GM19468 (cell line): ENCODE measurements around the gene FAM3D.

Experiments used
- ATAC-seq: cut with Tn5 transposase; IDR thresholded peaks from one replicate; pipeline ENCODE4 v1.9.1; 2021; ENCODE audit warnings: mild to moderate bottlenecking, moderate library complexity, moderate number of reproducible peaks; ENCODE audit not compliant: unreplicated experiment; ENCODE audit errors: extremely low read depth

Gene FAM3D

DNA sequence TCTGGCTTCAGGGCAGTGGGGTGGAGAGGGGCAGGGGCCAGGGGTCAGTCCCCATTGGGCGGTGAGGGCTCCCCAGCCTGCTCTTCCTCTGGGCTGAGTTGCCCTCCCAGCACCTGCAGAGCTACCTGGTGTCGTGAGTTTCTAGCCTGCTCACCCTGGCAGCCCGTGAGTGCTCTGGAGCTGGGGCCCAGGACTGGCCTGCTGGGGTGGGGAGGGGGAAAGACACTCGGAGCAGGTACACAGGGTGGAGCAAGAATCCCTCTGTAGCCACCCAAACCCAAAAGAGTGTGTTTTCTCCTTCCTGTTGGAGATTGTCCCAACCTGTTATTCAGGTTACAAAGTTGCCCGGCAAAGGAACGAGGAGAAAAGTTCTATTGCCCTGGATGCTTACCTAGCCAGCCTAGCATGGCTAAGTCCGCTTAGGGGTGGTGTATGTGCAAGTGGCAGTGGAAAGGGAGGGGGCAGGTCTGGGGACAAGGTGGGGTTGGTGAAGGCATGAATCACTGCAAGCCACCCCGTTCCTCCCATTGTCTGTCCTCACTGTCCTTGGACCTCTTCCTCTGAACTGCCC is 8.9 kb downstream of the FAM3D start:
- no peak for ATAC-seq

DNA sequence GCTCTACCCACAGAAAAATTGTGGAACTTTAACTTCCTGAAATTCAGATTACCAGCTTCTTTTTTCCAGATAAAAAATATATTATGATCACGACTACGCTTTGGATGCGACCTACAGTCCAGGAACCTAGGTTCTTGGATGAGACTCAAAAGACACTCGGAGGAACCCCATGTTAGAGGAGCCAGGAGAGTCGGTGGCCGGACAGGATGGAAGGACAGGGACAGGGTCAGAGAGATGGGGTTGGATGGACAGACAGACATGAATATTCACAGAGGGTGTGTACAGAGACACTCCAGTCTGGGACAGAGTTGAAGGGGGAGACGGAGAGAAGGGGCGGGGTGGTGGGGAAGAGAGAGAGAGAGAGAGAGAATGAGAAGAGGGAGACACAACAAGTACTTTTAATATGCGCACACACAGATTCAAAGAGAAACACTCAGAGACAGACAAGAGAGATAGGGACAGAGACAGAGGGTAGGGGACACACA is 9.5 kb downstream of the FAM3D start:
- no peak for ATAC-seq

GRCh38 chr3:58656631-58657030 is 9.9 kb downstream of the FAM3D start:
- ATAC-seq = no peak

GRCh38 chr3:58654466-58654865 is 12.1 kb downstream of the FAM3D start:
- no peak for ATAC-seq

DNA sequence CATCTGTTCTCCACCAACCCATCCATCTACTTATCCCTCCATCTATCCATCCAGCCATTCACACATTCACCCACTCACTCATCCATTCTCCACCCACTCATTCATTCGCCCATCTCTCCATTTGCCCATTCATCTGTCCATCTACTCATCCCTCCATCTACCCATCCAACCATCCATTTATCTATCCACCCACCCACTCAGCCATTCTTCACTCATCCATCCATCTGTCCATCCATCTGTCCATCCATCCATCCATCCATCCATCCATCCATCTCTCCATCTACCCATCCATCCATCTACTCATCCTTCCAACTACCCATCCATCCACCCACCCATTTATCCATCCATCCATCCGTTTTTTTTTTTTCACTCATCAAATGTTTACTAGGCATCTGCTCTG is 13.9 kb downstream of the FAM3D start:
- no peak for ATAC-seq

GRCh38 chr3:58651276-58651675 is 15.3 kb downstream of the FAM3D start:
- ATAC-seq = no peak

- ATAC-seq = no peak
These were observed 19.0 kb downstream of the FAM3D start for GRCh38 chr3:58647381-58648141.

GRCh38 chr3:58646503-58646902 is 20.1 kb downstream of the FAM3D start:
- ATAC-seq = no peak

GRCh38 chr3:58645726-58646125 is 20.8 kb downstream of the FAM3D start:
- ATAC-seq = no peak

- no peak for ATAC-seq
These were observed 23.7 kb downstream of the FAM3D start for GRCh38 chr3:58642846-58643245.

GRCh38 chr3:58640700-58641372 is 25.7 kb downstream of the FAM3D start:
- peak; percentile 68 for ATAC-seq

DNA sequence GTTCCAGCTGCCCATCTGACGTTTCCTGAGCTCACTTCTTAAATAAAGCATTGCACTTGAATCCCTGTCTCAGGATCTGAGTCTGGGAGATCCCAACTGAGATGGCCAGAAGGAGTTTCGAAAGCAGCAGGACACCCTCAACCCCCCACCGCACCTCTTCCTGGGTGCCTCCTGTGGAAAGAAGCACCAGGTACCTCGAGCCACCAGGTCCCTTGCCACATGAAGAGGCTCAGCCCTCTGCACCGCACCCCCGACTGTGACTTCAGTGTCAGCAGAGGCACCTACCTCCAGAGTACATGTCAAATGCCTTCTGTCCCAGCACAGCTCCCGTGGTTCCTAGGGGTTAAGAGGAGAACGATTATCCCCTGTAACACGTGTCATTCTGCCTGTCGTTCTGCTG is 26.7 kb downstream of the FAM3D start:
- no peak for ATAC-seq

DNA sequence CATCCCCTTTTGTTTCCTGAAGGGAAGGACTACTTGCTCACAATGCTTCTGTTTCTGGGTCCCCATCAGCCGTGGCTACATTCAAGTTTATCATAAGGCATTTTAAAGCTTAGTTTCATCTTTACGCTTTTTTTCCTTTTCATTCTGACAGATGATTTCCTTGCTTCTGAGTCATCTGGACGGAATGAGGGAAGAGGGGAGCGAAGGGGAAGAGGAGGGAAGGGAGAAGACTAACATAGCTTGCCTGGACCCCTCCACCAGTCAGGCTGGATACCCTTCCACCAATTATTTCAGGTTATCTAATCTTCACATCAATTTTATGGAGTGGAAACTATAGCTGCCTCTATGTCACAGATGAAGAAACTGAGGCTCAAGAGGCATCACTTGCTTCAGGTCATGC is 27.6 kb downstream of the FAM3D start:
- ATAC-seq = no peak

- no peak for ATAC-seq
These were observed 28.0 kb downstream of the FAM3D start for GRCh38 chr3:58638591-58638990.

DNA sequence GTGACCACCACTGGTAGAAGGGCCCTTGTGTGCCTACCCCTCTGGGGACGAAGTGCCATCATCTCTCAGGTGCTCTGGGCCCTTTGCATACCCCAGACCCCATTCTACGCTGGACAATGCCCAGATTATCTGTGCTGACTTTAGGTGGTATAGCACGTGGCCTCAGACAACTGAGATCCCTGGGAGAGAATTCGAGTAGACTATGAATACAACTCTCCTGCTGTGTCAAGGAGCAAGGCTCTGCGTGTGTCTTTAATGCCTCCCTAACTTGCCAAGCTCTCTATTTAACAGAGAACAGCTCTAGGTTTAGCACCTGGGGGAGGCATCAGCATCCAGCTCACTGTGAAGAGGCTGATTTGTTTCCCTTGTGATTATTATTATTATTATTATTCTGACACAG is 29.1 kb downstream of the FAM3D start:
- no peak for ATAC-seq

GRCh38 chr3:58635371-58636285 is 30.9 kb downstream of the FAM3D start:
- ATAC-seq = no peak

DNA sequence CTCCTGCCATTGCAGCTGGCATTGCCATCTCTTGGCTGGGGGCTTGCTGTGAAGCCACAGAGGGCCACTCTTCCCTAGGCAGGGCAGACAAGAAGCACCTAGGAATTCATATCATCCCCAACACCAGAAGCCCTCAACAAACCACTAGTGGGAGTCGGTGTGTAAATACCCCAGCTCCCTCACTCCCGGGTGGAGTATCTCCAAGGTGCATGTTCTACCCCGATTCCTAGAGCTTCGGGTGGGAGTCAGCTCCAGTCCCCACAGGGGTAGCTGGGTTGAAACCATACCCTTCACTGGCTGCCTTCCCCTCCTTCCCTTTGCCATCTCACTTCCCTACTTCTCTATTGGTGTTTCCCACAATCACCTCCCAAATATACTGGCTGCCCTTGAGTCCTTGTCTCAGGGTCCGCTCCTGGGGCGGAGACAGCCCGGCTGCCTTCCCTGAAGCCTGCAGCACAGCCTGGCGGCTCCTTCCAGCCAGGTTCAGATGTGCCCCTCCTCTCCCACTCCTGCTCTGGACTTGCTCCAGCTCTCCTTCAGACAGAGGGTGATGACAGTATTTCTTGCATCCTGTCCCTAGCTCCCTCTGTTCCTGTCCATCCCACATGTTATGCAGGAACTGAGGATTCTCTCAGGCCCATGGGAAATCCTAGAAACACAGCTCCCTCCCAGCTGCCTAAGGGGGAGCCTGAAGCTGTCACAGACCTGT is 33.3 kb downstream of the FAM3D start:
- ATAC-seq = no peak

- ATAC-seq = no peak
These were observed 34.8 kb downstream of the FAM3D start for GRCh38 chr3:58631742-58632141.

GRCh38 chr3:58630710-58631092 is 35.9 kb downstream of the FAM3D start:
- no peak for ATAC-seq
